Anterior cingulate cortex (tissue), 58 donors: ENCODE results near the gene PCK2.
"Not testable (repeated sequence)": the region's sequence is repeated elsewhere in the genome, so short reads cannot be mapped to it uniquely, and the experiment has no call there.

ENCODE experiments used
- DNase-seq, 58 donors: peaks; one replicate each; lab custom pipeline; 2025; lab: John Stamatoyannopoulos, UW

The PCK2 gene

GRCh38 chr14:24092505-24093206, 1.5 kb upstream of the PCK2 start:
- no peak for DNase-seq

- no peak for DNase-seq
Measured at GRCh38 chr14:24093207-24093900, 757 bp upstream of the PCK2 start.

GRCh38 chr14:24094841-24095270, 745 bp downstream of the PCK2 start:
- peak in 1 of 58 donors; percentile 60 for DNase-seq

- DNase-seq, result peak in 10 of 58 donors; percentile 11 to 23 (median 18)
Measured at GRCh38 chr14:24095271-24096068, 1.4 kb downstream of the PCK2 start.

GRCh38 chr14:24096545-24097181, 2.6 kb downstream of the PCK2 start:
- no peak for DNase-seq

- no peak for DNase-seq
Measured at GRCh38 chr14:24098229-24098926, 4.3 kb downstream of the PCK2 start.

GRCh38 chr14:24098927-24099813, 5.1 kb downstream of the PCK2 start:
- peak in 7 of 58 donors; percentile 4 to 60 (median 27) for DNase-seq

- DNase-seq, result no peak
Measured at GRCh38 chr14:24100197-24100981, 6.3 kb downstream of the PCK2 start.

GRCh38 chr14:24100982-24101494, 6.9 kb downstream of the PCK2 start:
- DNase-seq, result no peak

- no peak for DNase-seq
Measured at GRCh38 chr14:24102357-24103048, 8.4 kb downstream of the PCK2 start.

GRCh38 chr14:24103451-24103850, 9.3 kb downstream of the PCK2 start:
- DNase-seq, result no peak

- DNase-seq, result not testable (repeated sequence)
Measured at GRCh38 chr14:24105609-24106239, 11.6 kb downstream of the PCK2 start.

GRCh38 chr14:24106672-24107271, 12.7 kb downstream of the PCK2 start:
- no peak for DNase-seq

- no peak for DNase-seq
Measured at GRCh38 chr14:24108336-24108874, 14.3 kb downstream of the PCK2 start.

GRCh38 chr14:24110060-24110459, 15.9 kb downstream of the PCK2 start:
- no peak for DNase-seq

GRCh38 chr14:24110523-24110922, 16.4 kb downstream of the PCK2 start:
- no peak for DNase-seq
